RWPE2 (cell line): ENCODE measurements around the gene AGPAT4.

Experiments used
- ATAC-seq: fragments of 200-7000 bp; cut with Tn5 transposase; 3 replicates; pipeline ENCODE4 v1.9.1; 2021; ENCODE audit warnings: low read depth
- DNase-seq: peaks from one replicate; pipeline ENCODE4 v3.0.0-alpha.2; 2020; ENCODE audit warnings: low spot score
- H3K27ac ChIP-seq: fragments of 450-650 bp; 2 replicates; pipeline ENCODE4 v1.5.1; 2017; ENCODE audit warnings: mild to moderate bottlenecking; ENCODE audit not compliant: poor library complexity, severe bottlenecking
- H3K27me3 ChIP-seq: fragments of 250-450 bp; sonication (Bioruptor Pico); 2 replicates; pipeline ENCODE4 v1.5.1; 2021; ENCODE audit warnings: mild to moderate bottlenecking, moderate library complexity; ENCODE audit not compliant: insufficient read depth, poor library complexity, severe bottlenecking
- H3K36me3 ChIP-seq: fragments of 250-450 bp; sonication (Bioruptor Pico); 2 replicates; pipeline ENCODE4 v1.5.1; 2020; ENCODE audit warnings: low read depth, mild to moderate bottlenecking, moderate library complexity
- H3K4me1 ChIP-seq: fragments of 250-450 bp; sonication (Bioruptor Pico); 2 replicates; pipeline ENCODE4 v1.5.1; 2021; ENCODE audit warnings: mild to moderate bottlenecking, moderate library complexity; ENCODE audit not compliant: insufficient read depth, poor library complexity, severe bottlenecking
- H3K4me3 ChIP-seq: fragments of 250-450 bp; sonication (Bioruptor Pico); 2 replicates; pipeline ENCODE4 v1.5.1; 2021; ENCODE audit warnings: mild to moderate bottlenecking, moderate library complexity; ENCODE audit not compliant: severe bottlenecking
- H3K9me3 ChIP-seq: fragments of 250-450 bp; sonication (Bioruptor Pico); 2 replicates; pipeline ENCODE4 v1.5.1; 2021; ENCODE audit warnings: mild to moderate bottlenecking, moderate library complexity; ENCODE audit not compliant: severe bottlenecking
- TF ChIP-seq, protein P1 (sequence below): fragments of 450-650 bp; IDR thresholded peaks from one replicate; pipeline ENCODE4 v1.5.1; 2017; ENCODE audit warnings: mild to moderate bottlenecking, moderate library complexity; ENCODE audit not compliant: poor library complexity, severe bottlenecking

The AGPAT4 gene

GRCh38 chr6:161151660-161152526 lies 122.0 kb downstream of the AGPAT4 start:
- H3K4me1 ChIP-seq, result no peaks in the 10 kb centered on the region
- no peaks in the 10 kb centered on the region for H3K27me3 ChIP-seq
- DNase-seq, result no peak
- H3K4me3 ChIP-seq, result no peak overlapping the region
- no peak overlapping the region for H3K27ac ChIP-seq
- no peak for ATAC-seq
- TF ChIP-seq, protein P1, sequence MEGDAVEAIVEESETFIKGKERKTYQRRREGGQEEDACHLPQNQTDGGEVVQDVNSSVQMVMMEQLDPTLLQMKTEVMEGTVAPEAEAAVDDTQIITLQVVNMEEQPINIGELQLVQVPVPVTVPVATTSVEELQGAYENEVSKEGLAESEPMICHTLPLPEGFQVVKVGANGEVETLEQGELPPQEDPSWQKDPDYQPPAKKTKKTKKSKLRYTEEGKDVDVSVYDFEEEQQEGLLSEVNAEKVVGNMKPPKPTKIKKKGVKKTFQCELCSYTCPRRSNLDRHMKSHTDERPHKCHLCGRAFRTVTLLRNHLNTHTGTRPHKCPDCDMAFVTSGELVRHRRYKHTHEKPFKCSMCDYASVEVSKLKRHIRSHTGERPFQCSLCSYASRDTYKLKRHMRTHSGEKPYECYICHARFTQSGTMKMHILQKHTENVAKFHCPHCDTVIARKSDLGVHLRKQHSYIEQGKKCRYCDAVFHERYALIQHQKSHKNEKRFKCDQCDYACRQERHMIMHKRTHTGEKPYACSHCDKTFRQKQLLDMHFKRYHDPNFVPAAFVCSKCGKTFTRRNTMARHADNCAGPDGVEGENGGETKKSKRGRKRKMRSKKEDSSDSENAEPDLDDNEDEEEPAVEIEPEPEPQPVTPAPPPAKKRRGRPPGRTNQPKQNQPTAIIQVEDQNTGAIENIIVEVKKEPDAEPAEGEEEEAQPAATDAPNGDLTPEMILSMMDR, result no peak
- no peaks in the 10 kb centered on the region for H3K36me3 ChIP-seq
- no peaks in the 10 kb centered on the region for H3K9me3 ChIP-seq

DNA sequence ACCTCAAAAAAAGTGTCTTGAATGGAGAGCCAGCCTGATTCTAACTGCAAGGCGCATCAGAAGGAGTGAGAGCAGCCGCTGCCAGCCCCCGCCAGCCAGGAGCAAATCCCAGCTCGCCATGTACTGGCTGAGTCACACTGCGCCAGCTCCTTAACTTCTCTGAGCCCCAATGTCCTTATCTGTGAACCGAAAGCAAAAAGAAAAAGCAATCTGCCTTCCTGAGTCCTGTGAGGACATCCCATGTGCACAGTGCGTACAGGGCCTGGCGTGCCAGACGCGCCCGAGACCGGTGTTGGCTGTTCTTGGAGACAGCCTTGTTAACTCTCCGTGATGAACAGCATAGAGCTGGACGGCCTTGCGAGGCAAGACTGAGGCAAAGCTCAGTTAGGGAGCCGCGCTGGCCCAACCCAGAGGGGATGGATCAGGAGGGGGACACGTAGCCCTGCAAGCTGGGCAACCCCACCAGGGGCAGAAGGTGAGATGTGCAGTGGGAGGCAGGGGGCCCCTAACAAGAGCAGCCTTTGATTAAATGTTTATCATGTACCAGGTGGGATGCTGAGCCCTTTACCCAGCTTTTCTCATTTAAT lies 122.7 kb downstream of the AGPAT4 start:
- DNase-seq, result no peak
- Histone ChIP-seq H3K9me3 (no peaks in the 10 kb centered on the region), H3K4me1 (no peaks in the 10 kb centered on the region), H3K27ac (no peak overlapping the region), H3K36me3 (no peaks in the 10 kb centered on the region), H3K4me3 (no peak overlapping the region), H3K27me3 (no peaks in the 10 kb centered on the region)
- no peak for ATAC-seq
- TF ChIP-seq, protein P1, result no peak

DNA sequence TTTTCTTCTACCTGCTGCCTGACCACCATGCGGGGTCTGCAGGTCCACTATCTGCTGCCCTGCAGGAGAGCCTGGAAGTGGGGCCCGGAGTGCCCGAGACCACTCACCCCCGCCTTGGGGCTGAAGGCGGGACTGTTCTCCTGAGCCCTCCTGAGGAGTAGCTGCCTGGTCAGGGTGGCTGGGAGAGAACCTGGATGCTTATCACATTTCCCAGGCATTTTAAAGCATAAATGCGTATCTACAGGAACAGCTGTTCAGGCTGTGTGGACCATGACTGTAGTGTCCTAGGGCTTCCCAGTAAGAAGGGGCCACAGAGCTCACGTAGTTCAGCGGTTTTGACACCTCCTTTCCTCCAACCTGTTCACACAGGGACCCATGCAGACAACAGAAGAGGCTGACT lies 123.3 kb downstream of the AGPAT4 start:
- no peak overlapping the region for H3K27ac ChIP-seq
- no peak for ATAC-seq
- H3K4me1 ChIP-seq, result no peaks in the 10 kb centered on the region
- TF ChIP-seq, protein P1, result no peak
- DNase-seq, result no peak
- no peak overlapping the region for H3K4me3 ChIP-seq
- no peaks in the 10 kb centered on the region for H3K36me3 ChIP-seq
- H3K9me3 ChIP-seq, result no peaks in the 10 kb centered on the region
- H3K27me3 ChIP-seq, result no peaks in the 10 kb centered on the region

GRCh38 chr6:161150136-161150535 lies 123.7 kb downstream of the AGPAT4 start:
- ATAC-seq (no peak), DNase-seq (no peak)
- Histone ChIP-seq H3K27me3 (no peaks in the 10 kb centered on the region), H3K27ac (no peak overlapping the region), H3K4me1 (no peaks in the 10 kb centered on the region), H3K4me3 (no peak overlapping the region), H3K36me3 (no peaks in the 10 kb centered on the region), H3K9me3 (no peaks in the 10 kb centered on the region)
- TF ChIP-seq, protein P1, result no peak
